HG03354 (cell line): ENCODE measurements around the gene MED12L.

Experiments
- ATAC-seq: cut with Tn5 transposase; IDR thresholded peaks from one replicate; pipeline ENCODE4 v1.9.1; 2021; ENCODE audit warnings: mild to moderate bottlenecking; ENCODE audit not compliant: unreplicated experiment, poor library complexity, severe bottlenecking

Gene MED12L

DNA sequence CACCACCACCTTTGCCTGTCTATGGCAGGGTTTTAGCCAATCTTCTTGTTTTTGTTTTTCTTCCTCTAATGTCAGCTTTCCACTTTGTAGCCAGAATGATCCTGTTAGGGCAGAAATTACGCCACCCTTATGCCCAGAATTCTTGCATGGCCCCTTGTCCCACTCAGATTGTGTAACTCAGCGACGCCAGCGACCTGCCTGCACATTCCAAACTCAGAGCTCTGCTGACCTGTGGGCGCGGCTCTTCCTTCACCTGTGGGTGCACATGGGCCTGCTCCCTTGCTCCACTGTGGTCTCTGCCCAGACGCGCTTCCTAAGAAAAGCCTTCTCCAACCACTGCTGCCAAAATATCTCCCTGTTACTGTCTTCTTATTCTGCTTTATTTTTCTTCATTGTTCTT is 45.0 kb downstream of the MED12L start:
- no peak for ATAC-seq

DNA sequence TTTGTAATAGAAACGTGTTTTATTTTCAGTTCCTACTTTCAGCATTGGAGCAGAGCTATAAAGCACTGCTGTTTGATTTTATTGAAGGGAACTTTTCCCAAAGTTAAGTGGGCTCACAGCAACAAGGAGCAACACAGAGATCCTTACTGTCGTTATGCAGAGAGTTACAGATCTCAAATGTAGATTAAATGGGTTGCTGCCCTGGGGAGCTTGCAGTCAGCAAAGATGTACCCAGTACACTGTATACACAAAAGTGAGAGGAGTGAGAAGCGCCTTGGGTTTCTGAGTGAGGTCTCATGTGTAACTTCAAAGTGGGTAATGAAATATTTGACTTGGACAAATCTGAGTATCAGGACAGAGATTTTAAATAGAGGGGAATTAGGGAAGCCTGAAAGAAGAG is 47.7 kb downstream of the MED12L start:
- ATAC-seq: no peak

DNA sequence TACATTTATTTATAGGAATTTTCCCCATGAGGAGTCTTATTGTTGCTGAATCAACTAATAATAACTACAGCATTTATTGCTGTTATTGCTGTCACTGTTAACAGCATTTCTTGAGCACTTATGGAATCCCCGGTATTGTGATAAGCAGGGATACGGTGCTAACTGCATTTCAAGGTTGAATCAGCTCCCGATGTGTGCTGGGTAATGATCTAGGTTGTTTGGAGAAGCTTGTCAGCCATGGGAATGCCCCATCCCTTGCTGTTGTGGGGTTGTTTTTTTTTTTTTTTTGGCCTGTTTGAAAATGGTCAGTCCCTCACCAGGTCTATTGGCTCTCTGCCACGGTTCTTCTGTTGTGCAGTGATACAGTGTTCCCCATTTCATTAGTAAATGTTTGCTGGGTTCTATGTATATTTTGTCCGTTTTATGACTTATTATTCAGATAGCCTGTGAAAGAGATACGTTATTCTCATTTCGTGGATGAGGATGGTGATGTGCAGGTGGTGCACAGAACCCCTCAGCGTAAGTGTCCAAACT is 48.5 kb downstream of the MED12L start:
- ATAC-seq: no peak

DNA sequence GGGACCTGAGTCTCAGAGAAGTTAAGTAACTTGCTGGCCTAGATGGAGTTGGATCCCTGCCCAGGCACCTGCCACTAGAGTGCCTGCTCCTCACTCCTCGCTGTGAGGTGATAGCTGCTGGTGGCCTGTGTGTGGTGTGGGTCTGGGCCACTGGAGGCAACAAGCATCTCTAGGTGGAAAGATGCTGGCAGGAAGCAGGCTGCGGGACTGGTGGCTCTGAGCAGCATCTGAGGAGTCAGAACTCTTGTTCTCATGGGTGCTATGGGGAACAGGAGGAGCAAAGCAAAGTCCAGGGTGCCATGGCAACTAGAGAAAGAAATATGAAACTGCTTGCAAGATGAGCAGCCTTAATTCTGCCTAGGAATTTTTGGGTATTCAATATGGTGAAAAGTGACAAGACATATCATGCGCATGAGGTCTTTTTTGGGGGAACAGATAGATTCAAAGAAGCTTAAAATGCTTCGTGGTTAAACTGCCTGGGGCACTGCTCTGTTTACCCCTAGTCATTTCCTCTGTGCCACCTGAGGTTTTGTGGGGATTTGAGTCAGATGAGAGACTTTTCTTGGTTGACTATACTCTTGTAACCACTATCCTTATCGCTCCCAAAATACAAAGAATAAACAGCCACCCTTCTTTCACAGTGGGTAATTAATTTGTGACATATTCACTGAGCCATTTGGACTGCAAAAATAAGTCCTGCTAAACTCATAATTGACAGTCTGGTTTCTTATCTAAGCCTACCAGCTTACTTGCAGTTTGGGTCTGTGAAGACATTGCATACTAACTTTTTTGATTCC is 50.3 kb downstream of the MED12L start:
- ATAC-seq: peak; percentile 77

DNA sequence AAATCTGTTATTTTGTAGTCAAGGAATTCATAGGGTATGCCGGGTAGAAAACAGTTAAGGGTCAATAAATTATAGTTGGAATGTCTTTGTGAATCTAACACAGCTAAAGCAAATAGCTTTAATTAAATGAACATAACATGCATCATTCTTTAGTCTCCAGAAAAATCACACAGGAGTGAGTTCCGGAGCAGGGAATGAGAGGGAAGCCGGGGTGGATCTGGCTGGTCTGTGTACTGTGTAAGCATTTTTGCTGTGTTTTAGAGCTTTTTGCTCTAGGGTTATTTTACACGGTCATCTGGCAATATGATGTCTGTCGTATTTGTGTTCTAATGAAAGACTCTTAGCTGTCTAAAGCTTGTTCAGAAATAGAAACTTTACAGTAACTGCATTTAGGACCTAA is 57.5 kb downstream of the MED12L start:
- no peak for ATAC-seq

DNA sequence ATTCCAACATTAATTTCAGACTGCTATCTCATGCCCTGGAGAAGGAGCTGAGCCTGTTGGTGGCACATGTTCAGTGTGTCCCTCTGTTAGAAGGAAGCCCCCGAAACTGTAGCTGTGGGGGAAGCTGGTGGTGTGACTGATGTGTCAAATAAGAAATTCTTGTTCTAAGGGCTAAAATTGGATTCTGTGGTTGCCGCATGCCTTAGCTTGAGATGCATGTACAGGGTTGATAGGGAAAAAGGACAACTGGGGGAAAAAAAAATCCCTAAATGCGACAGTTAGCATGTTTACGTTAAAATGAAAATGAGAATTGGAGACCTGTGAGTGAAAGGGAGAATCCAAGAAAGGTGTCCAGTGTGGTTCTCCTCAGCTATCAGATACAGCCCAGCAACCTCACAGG is 58.6 kb downstream of the MED12L start:
- ATAC-seq: no peak

DNA sequence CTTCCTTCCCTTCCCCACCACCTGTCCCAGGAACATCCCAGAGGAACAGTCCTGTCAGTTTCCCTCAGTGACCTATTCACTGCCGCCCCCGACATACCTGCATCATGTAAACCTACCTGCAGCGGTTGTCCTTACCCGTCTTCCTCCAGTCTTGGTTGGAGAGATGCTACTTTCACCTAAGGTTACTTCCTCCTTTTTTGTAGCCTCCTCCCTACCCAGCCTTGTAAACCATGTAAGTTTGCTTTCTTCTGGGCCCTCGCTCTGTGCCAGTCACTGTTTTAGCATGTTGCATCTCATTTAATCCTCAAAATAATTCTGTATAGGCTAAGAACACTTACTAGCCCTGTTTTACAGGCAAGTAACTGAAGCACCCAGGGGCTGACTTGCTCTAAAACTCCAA is 59.3 kb downstream of the MED12L start:
- no peak for ATAC-seq

DNA sequence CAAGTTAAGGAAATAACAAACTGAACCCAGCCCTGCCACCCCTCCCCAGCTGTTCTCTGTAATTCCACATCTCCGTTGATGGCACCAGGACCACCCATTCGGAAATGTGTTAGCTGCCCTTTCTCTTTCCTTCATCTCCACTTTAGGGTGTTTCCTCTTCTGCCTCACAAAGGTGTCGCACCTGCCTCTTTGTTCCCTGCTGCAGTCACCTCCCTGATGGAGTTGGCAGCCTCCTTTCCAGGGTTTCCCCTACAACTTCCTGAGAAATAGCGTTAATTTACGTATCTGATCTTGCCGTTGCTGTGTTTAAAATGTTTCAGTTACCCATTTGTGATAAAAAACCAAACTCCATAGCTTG is 60.2 kb downstream of the MED12L start:
- peak; percentile 3 for ATAC-seq

DNA sequence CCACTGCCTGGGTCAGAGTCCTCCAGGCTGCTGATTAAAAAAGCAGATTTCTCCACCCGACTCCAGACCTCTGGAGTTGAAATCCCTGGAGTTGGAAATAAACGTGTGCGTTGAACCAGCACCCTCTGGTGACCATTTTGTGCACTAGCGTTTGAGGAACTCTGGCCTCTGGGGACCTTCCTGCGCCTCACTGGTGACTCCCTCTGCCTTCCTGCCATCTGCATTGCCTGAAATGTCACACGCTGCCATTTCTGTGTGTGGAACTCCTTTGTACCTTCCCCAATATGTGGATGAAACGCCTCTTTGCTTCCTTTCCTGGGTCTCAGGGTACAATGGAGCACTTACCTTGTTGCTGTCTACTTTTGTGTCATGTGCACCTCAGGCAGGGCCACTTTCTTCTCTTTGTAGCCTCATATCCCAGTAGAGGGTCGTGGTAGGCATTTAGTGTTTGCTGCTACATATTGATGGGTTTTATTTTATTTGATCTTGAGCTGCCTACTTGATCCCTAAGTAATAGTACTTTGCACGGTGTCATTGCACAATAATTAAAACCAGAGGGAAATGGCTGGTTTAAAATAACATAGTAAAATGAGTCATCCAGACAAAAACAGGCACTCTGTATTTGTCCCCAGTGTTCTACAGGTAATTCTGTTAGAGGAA is 60.7 kb downstream of the MED12L start:
- peak; percentile 93 for ATAC-seq

DNA sequence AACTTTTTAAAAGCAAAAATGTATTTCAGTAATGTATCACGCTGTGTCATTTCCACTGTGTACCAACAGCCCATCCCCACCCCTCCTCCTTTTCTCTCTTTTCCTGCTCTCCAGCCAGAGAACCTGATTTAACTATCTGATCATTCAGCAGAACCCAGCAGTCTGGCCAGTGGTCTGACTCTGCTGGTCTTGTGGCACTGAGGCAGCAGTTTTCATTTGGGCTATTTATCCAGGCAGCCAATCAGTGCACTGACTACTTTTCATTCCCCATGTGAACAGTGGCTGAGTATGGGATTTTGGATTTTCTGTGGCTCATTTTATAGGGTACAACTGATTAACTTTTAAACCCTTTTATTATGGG is 61.2 kb downstream of the MED12L start:
- no peak for ATAC-seq

DNA sequence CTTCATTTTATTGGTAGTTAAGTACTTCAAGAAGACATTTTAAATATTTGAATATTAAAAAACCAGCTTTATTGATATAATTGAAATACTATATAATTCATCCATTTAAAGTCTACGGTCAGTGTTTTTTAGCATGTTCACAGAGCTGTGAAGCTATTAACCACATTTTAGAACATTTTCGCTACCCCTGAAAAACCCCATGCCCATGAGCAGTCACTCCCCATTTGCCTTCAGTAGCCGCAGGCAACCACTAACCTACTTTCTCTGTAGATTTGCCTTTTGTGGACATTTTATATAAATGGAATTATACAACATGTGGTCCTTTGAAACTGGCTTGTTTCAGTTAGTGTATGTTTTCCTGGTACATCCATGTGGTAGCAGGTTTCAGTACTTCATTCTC is 61.8 kb downstream of the MED12L start:
- ATAC-seq: no peak

DNA sequence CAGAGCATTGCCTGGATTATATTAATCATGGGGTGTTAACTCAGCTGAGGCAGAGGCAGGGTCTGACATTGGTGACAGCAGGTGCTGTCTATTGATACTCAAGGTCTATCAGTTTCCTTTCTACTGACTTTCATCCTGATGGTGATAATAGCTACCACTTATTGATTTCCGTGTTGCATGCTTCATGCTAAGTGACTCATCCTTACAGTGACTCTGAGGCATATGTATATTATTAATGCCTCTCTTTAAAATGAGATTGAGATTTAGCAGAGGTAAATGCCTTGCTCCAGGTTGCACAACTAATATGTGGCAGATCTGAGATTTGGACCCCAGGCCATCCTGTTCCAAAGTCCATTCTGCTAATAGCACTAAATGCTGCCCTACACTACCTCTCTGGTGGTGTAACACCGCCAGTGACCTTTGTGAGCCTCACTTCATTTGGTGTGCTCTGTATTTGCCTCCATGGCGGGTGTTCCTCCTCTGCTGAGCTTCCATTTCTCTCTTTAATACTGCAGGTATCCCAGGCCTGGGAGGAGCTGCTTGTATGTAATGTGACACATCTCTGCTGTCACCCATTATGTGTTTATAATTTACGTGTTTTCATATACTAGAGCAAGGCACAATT is 67.1 kb downstream of the MED12L start:
- ATAC-seq: no peak

DNA sequence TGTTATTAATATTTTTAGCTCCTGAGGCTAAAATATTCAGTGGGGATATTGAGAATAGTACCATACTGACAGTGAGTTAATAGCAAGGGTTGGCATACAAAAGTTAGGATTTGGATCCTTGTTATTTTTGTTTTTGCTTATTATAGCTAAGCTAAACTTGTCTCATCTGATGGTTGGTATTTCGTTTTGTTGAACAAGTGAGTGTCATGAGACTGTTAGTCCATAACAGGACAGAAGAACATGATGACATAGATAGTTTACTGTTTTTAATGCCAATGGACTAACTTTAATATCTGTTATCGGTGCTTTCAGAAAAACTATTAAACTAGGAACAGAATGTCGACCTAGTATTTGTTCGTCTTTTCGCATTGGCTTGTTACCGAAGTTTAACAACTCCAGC is 69.1 kb downstream of the MED12L start:
- no peak for ATAC-seq

DNA sequence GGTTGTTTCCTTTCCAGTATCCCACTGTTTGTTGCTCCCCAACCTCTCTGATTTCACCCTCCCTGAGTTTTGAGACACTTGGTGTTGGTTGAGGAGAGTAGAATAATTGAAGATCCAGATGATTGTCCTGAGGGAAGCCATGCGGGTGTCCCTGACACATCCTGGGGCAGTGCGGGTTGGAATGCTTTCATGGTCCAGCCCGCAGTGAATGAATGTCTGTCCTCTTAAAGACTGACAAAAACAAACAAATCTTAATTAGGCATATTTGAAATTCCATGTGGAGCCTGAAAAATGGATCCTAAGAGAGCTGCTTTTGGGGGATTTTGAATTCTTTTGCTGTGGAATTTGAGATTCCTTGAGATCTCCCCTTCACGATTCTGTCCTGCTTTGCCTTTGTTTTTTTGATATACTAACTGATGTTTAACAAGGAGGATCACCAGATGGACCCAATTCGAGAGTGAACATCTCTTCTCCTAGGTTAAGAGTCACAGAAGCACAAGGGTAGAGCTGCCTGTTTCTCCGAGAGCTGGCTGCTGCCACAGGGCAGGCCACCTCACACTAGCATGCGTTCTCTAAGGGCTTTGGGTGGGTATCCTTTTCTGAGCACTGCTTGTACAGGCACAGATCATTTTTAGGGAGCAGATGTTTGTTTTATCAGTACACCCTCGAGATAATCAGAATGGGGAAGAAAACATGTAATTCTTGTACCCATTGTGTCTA is 70.1 kb downstream of the MED12L start:
- no peak for ATAC-seq

DNA sequence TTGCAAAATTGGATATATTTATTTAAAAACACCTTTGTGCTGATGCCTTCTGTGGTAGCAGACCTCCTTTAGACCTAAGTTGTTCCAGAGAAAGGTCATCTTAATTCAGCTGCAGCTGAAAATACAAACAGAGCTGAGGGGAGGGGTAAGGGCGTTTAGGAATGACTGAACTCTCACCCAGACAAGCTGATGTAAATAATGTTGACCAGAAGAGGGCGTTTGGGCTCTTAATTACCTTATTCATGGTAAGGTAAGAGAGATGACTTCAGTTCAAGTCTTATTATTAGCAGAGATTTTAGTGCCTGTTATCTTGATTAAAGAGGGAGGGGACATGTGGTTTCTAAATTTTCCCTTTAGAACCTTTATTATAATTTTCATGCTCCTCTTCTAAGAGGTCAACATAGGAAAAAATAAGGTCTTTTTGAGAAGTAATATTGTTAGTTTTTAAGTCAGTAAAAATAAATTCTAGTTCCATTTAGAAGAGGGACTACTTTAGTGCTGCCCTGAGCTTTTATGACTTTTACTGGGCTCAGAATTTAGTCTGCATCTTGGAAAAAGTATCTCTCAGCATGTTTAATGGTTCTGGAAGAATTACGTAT is 71.3 kb downstream of the MED12L start:
- ATAC-seq: peak; percentile 93

DNA sequence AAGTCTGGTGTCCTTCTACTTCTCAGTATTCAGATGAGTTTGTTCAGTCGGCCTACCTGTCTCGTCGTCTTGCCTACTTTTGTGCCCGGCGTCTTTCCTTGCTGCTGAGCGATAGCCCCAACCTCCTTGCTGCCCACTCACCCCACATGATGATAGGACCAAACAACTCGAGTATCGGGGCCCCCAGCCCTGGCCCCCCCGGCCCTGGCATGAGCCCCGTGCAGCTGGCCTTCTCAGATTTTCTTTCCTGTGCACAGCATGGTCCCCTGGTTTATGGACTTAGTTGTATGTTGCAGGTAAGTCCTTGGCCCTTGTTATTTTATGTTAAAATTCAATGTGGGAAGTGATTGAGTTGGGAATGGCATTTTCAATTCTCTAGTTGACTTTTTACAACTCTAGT is 74.3 kb downstream of the MED12L start:
- ATAC-seq: no peak

DNA sequence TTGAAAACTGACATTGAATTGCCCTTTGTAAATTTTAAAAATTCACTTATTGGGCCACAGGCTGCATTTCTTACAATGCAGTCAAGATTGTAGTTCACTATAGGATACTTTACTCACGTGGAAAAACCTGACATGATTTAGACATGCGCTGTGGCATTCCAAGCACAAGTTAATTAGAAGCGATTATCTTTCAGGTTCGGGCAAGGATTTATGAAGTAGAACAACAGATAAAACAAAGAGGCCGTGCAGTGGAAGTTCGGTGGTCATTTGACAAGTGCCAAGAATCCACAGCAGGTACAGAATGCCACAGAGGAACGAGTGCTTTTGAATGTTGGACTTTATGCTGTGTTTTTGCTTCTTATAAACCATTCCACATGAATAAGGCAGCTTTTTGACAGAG is 79.8 kb downstream of the MED12L start:
- no peak for ATAC-seq

DNA sequence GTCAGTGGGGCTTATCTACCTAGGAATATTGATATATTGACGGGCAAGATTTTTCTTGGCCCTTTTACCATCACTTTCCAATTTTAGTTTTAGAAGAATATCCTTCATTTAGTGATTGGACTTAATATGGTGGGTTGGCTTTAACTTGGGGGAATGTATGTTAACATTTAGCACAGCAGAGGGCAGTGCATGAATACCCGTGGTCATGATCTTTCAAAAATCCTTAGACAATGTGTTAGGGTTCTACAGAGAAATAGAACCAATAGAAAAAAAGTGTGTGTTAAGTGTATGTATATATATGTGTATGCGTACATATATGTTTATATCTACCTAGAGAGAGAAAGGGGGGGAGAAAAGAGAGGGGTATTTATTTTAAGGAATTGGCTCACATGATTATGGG is 80.7 kb downstream of the MED12L start:
- no peak for ATAC-seq

DNA sequence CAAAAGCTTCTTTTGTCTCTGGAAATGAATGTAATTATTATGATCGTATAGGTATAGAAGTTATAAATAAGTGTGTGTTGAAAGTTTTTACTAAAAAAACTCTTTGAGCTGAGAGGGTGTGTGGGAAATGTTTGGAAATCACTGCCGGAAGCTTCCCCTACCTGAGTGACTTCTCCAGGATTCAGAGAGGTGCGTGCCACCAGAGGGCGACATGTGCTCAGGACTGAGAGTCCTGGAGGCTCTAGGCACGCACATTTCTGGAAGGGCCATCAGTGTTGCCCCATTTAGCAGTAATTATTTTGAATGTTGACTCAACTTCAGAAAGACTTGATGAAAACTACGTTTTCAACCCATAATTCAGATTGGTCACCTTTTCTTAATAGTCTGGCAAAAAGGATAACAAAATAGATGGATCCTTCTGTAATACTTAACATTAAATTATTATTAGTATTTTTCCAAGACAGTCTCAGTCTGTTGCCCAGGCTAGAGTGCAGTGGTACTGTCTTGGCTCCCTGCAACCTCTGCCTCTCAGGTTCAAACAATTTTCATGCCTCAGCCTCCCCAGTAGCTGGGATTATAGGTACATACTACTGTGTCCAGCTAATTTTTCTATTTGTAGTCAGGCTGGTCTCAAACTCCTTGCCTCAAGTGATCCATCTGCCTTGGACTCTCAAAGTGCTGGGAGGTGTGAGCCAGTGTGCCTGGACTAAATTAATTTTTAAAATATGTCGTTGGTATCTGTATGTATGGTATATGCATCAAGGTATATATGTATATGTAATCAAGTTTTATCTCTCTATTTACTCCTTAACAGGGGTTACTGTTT is 83.0 kb downstream of the MED12L start:
- peak; percentile 53 for ATAC-seq
